Astrocyte of the cerebellum (primary cell): ENCODE data around the gene MTERF2.

Experiments
- DNase-seq: peaks from one replicate; pipeline ENCODE4 v3.0.0-alpha.2; 2011; ENCODE audit warnings: low read depth
- H3K4me3 ChIP-seq: 2 replicates; pipeline ENCODE4 v1.5.1; 2011; ENCODE audit warnings: mild to moderate bottlenecking, low read depth, low read length, moderate library complexity
- CTCF ChIP-seq: IDR thresholded peaks from 2 replicates; pipeline ENCODE4 v1.5.1; 2012; ENCODE audit warnings: low read length, low read depth, moderate library complexity, mild to moderate bottlenecking; ENCODE audit errors: missing control alignments
- in situ Hi-C: cut with HindIII; loops from 2 replicates; pipeline ENCODE4 v1.10.0; 2017; ENCODE audit warnings: low sequenced_read_pairs

The MTERF2 gene

GRCh38 chr12:106971065-106971464, 15.9 kb downstream of the MTERF2 start:
- in situ Hi-C loops: no loop called here
- no peak for TF ChIP-seq CTCF
- H3K4me3 ChIP-seq: no peak overlapping the region
- no peak for DNase-seq

- no peak for DNase-seq
- in situ Hi-C loops: no loop called here
- no peak for TF ChIP-seq CTCF
- H3K4me3 ChIP-seq: no peak overlapping the region
Observed at GRCh38 chr12:106964526-106964925, 22.4 kb downstream of the MTERF2 start.

GRCh38 chr12:106962286-106962685, 24.7 kb downstream of the MTERF2 start:
- DNase-seq: no peak

GRCh38 chr12:106960443-106960842, 26.5 kb downstream of the MTERF2 start:
- in situ Hi-C loops: no loop called here
- no peak for TF ChIP-seq CTCF
- DNase-seq: no peak
- no peak overlapping the region for H3K4me3 ChIP-seq

More at GRCh38 chr12:106962286-106962685, 24.7 kb downstream of the MTERF2 start:
- in situ Hi-C loops: no loop called here
- no peak for TF ChIP-seq CTCF
- H3K4me3 ChIP-seq: no peak overlapping the region

GRCh38 chr12:106957583-106957982, 29.4 kb downstream of the MTERF2 start:
- TF ChIP-seq CTCF: no peak
- H3K4me3 ChIP-seq: peak overlapping the region; percentile 97
- in situ Hi-C loops: no loop called here
- DNase-seq: no peak

GRCh38 chr12:106956048-106956578, 30.8 kb downstream of the MTERF2 start:
- H3K4me3 ChIP-seq: peak overlapping the region; percentile 97
- no peak for DNase-seq
- TF ChIP-seq CTCF: peak; percentile 22
- in situ Hi-C loops: no loop called here
